GM18502 (cell line): ENCODE measurements around the gene TPM4.
"Not testable (repeated sequence)": the region's sequence is repeated elsewhere in the genome, so short reads cannot be mapped to it uniquely, and the experiment has no call there.

Experiments
- ATAC-seq: cut with Tn5 transposase; IDR thresholded peaks from one replicate; pipeline ENCODE4 v1.9.1; 2021; ENCODE audit warnings: mild to moderate bottlenecking; ENCODE audit not compliant: unreplicated experiment, poor library complexity

The TPM4 gene

DNA sequence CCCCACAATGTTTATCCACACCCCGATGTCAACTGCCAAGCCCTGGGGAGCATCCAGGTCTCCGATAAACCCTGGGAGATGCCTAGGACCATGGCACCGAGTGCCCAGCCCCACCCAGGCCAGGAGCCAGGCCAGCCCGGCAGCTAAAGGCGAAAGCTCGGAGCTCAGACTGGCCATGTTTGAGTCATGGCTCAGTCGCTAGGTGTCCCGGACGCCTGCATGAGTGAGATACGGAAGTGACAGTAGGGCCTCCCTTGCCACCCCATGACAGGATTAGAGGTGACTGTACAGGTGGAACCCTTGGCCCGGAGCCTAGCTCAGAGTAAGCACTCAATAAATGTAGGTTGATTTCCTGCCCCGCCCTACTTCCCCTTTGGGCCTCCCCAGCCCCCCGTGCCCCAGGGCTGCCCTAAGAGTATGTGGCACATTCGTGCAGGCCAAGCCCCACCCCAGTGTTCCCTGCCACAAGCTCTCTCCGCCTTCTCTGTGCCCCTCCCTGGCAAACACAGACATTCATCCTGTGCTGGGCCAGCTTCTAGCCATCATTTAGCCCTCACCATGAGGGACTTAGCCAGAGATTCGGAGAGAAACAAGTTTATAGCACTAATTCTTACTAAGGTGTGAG, 5.8 kb upstream of the TPM4 start:
- ATAC-seq = peak; percentile 51

- no peak for ATAC-seq
These were observed 5.1 kb upstream of the TPM4 start for GRCh38 chr19:16071072-16071691.

DNA sequence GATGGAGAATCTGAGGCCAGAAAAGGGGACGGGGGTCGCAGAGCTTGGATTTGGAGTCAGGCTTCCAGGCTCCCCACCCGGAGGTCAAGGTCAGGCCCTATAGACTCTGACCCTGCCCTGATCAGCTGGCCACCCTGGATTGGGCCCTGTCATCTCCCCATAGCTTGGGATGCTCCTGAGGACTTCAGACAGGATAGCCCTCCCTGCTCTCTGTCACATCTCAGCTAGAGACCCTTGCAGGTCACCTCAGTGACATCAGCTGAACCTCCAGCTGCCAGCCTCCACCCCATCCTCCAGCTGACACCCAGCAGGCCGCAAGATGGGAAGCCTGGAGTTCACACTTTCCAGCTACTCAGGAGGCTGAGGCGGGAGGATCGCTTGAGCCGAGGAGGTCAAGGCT, 2.8 kb upstream of the TPM4 start:
- no peak for ATAC-seq

GRCh38 chr19:16073988-16074387, 2.3 kb upstream of the TPM4 start:
- ATAC-seq = no peak

DNA sequence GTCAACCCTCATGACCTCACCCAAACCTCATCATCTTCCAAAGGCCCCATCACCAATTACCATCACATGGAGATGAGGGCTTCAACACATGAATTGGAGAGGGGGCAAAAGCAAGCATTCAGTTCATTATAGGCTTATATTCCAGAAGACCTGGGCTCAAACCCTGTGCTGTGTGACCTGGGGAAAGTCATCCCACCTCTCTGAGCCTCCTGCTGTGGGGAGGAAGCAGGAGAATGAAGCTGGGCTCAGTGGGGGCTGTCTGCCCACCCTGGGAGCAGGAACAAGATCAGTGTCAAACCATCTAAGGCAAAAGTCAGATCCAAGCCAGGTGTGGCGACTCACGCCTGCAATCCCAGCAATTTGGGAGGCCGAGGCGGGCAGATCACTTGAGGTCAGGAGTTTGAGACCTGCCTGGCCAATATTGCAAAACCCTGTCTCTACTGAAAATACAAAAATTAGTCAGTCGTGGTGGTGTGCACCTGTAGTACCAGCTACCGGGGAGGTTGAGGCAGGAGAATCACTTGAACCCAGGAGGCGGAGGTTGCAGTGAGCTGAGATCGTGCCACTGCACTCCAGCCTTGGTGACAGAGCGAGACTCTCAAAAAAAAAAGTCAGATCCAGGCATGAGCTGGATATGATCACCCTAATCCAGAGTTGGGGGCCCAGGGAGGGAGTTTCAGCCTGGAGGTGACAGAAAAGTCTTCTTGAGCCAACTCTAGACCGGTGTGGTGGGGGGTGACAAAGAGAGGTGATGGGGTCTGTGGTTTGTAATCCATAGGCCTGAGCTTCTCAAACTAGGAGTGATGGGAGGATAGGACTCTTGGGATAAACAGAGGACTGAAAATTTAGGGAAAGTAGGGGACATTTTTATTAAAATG, 1.6 kb upstream of the TPM4 start:
- ATAC-seq = no peak

GRCh38 chr19:16075430-16076153, 703 bp upstream of the TPM4 start:
- ATAC-seq = no peak

DNA sequence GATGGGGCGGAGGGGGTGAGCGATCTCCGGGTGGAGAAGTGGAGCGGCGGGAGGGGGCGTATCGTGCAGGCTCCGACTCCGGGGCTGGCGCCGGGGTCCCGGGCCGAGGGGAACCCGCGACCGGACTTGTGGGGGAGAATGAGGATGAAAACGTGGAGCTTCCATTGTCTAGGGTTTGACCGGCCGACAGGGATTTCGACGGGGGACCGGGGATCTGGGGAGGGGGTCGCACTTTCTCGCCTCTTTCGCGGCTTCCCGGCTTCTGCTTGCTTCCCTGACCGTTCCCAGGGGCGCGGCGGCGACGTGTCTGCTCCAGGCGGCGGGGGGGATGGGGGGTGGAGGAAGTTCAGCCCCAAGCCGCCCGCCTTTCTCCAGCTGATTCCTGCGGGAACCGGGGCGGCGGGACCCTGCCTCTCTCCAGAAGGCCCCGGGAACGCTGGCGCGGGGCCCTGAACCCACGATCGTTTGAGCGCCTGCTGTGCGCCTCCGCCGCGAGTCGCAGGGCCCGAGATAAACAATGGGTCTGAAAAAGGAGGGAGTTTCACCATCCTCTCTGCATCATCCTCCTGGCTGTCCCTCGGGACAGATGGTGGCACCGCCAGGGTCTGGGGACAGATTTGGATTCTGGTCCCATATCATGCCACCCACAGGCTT, 790 bp downstream of the TPM4 start:
- no peak for ATAC-seq

DNA sequence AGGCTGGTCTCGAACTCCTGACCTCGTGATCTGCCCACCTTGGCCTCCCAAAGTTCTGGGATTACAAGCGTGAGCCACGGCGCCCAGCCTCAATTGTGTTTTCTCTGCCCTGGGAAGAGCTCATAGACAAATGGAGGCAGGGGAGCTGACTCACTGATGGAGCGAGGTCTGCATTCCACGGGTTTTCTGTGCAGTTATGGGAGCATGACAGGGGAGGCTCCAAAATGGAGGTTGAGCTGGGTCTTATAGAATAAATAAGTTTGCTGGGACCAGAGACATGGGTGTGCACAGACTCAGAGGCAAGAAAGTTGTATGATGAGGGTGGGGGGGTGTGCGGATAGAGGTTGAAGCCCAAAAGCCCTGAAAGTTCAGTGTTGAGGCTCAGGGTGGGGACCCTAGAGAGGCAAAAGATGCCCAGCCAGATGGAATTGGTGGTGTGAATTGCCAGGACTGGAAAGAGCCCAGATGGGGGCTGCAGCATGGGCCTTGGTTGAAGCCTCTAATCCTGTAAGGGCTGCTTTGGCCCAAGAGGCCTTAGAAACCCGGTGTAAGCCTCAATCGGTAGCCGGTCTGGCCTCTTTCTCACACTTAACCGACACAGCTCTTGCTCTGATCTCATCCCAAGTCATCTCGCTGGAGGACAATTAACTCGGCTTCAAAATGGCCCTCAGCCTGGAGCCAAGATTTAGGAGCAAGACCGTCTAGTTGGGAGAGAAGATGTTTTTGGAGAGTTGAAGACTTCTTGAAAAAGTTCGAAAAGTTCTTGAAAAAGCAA, 1.9 kb downstream of the TPM4 start:
- ATAC-seq = no peak

DNA sequence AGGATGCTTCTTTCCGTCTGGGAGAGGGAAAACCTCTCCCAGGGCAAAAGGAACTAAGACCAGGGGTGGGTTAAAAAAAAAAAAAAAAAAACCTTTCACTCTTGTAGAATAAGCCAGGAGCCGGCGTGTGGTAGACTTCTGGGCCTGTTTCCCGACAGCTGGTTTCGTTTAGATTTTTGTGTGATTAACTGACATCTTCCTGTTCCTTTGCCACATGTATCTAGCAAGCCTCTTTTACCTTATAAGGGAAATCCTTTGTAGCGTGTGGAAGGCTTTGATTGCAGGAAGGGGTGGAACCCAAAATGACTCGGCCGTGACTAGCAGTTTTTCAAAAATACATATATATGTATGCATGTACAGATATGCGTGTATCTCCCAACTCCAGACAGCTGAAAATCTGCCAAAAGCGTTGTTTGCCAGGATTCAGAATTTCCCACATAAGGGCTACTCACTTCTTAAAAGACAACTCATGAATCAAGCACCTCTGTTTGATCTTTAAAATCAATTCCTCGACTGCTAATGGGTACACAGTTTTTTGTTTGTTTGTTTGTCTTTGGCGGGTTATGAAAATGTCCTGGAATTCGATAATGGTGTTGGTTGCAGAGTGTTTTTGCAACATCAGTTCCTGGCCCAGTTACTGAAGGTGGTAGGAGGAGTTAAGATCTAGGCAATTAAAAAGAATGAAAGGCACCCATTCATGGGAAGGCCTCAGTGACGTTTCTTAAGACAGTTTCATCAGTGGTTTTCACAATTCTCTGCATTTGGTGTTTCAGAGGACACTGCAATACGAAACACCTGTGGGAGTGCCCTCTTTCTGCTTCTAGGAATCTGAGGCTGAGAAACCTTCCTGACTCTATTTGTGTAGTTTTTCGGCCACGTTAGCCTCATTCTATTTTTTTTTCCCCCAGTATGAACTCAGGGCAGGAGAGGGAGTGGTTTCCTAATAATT, 2.7 kb downstream of the TPM4 start:
- peak; percentile 37 for ATAC-seq

GRCh38 chr19:16084067-16084685, 7.9 kb downstream of the TPM4 start:
- ATAC-seq = no peak

- ATAC-seq = no peak
These were observed 8.8 kb downstream of the TPM4 start for GRCh38 chr19:16085115-16085514.

DNA sequence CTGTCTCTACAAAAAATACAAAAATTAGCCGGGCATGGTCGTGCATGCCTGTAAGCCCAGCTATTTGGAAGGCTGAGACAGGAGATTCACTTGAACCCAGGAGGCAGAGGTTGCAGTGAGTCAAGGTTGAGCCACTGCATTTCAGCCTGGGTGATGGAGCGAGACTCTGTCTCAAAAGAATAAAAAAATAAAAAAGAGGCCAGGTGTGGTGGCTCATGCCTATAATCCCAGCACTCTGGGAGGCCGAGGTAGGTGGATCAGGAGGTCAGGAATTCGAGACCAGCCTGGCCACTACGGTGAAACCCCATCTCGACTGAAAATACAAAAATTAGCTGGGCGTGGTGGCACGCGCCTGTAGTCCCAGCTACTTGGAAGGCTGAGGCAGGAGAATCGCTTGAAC, 11.1 kb downstream of the TPM4 start:
- not testable (repeated sequence) for ATAC-seq

- ATAC-seq = no peak
These were observed 11.6 kb downstream of the TPM4 start for GRCh38 chr19:16087940-16088339.

DNA sequence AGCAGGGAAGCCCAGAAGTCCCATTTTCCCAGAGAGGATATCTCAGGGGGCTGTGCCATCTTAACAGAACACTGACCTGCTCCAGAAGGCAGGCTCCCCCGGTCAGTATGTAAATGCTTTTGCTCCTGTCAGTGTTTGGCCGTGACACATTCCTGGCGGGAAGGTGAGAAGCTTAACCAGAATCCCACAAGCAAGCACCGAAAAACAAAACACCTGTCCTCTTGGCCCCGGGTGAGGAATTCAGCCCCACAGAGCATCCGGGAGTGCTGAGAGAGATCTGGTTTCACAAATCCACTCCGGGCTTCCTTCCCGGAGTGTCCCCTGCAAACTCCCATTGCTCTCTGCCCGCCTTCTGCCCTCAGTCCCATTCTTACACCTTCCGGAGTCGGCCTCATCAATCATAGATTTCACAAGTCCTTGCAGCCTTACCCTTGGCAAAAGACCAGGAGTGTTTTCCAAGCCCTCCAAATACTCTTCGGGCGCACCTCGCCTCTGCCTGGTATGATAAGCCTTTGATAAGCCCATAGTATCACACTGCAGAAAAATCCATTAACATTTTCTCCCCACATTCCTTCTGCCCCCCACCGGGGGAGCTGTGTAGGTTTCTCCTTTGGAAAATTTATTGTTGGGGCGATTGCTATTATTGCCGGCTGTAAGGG, 12.2 kb downstream of the TPM4 start:
- no peak for ATAC-seq

DNA sequence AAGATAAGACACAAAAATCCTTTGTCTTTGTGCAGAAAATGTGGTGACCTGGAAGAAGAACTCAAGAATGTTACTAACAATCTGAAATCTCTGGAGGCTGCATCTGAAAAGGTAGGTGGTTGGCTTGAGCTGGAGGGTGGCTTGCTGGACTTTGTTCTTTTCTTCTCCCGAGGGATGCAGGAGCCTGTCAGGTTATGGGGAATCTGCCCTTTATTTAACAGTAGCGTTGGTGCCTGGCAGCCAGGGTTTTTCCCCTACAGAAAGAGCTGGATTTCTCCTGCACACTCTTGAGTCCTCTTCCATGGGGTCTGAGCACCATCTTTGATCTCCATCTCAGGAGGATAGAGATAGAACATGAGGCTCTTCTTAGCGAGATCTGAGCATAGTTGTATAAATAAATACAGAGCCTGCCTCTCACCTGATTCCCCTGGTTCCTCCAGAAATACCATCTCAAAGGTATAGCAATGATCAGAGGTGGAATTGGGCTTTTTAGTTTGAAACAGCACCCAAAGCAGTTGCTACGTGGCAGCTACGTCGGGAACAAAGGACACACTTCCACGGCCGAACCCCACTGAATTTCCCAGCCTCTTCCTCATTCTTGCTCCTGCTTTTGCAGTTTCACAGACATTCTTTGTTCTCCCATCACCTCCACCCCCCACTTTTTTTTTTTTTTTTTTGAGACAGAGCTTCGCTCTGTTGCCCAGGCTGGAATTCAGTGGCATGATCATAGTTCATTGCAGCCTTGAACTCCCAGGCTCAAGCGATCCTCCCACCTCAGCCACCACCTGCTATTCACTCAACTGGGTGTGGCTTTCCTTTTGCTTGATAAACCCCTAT, 12.9 kb downstream of the TPM4 start:
- ATAC-seq = no peak

- ATAC-seq = no peak
These were observed 15.5 kb downstream of the TPM4 start for GRCh38 chr19:16091546-16092475.
